DMS53 treated with DMSO at 0.1 percent for 48 hours (cell line): ENCODE measurements around the gene CFAP97D1.
A peak's percentile ranks its signal among the peaks of the same experiment; 100 is the strongest.

ENCODE experiments used
- DNase-seq: peaks from one replicate; lab custom pipeline; 2025; ENCODE audit not compliant: unreplicated experiment; lab: John Stamatoyannopoulos, UW

The CFAP97D1 gene

DNA sequence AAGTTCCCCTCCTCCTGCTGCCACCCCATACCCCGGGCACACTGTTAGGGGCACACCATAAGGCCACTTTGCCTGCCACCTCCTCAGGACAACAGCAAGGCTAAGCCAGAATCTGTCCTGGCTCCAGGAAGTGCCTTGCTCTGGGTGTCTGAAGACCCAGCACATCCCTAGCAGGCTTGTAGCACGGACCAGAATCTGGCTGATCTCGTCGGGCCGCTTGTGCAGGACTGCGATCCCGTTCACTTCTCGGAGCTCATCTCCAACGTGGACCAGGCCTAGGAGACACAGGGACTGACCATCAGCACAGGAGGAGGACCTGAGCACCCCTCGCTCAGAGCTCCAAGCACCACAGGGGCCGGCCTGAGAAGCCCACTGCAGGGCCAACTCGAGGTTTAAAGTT lies 45.3 kb downstream of the CFAP97D1 start:
- DNase-seq: no peak

DNA sequence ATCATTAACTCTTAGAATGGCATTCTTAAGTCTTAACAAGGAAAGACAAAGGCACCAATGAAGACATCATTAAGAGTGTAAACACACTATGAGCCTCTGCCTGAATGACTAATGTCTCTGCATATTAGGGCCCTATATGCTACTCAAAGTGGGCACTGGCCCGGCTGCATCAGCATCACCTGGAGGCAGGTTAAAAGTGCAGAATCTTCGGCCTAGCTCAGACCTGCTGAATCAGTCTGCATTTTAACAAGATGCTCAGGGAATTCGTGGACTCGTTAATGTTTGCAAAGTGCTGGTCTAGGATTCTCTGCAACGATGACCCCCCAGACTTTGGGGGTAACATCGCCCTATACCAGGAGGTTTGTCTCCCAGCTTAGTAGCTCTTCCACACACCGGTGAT lies 46.0 kb downstream of the CFAP97D1 start:
- no peak for DNase-seq

GRCh38 chr17:43827596-43827995 lies 47.4 kb downstream of the CFAP97D1 start:
- DNase-seq: no peak

GRCh38 chr17:43829738-43830137 lies 49.5 kb downstream of the CFAP97D1 start:
- no peak for DNase-seq

- no peak for DNase-seq
Observed at GRCh38 chr17:43830510-43831140, 50.4 kb downstream of the CFAP97D1 start.

- DNase-seq: no peak
Observed at GRCh38 chr17:43831633-43832032, 51.4 kb downstream of the CFAP97D1 start.

DNA sequence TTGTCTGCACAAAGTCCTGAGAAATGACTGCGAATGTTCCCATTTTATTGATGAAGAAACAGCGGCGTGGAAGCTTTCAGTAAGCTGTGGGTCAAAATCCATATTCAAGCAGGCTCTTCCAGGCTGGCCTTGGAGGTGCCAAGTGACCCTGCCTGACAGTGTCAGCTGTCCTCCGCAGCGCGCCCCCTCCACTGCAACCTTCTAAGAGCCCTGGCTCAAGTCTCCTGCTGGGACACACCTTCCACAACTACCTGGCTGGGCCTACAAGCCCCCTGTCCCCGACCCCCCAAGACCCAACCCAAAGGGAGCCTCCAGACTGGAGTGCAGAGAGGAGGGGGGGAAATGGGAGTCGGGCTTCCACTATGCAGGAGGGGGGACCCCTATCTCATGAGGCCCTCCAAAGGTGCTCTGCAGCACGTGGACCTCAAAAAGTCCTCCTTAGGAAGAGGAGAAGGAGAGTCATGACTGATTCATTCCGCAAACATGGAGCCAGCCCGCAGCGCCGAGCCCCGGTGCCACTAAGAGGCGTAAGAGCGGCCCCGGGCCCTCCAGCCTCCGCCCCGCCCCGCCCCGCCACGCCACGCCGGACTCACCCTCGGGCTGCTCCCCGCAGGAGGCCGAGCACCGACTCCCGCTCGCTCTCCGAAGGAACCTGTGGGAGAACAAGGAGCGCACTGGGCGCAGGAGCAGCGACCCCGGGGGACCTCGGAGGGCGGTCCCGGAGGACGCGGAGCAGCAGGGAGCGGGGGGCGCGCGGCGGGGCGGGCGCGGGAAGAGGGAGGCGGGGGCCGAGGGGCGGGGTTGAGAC lies 52.1 kb downstream of the CFAP97D1 start:
- peak; percentile 37 for DNase-seq

GRCh38 chr17:43832976-43833829 lies 53.0 kb downstream of the CFAP97D1 start, which contains the start of gene MPP3:
TSS of gene MPP3 (minus strand) at chr17:43833146. CDS start at chr17:43831906, 1,240 bp downstream.
- peak; percentile 74 for DNase-seq

GRCh38 chr17:43834106-43834505 lies 53.9 kb downstream of the CFAP97D1 start:
- no peak for DNase-seq
